Activated naive CD4-positive, alpha-beta T cell treated with anti-CD3 and anti-CD28 coated beads, Interleukin-2, amount 10 ng/mL, durations not matched to agents 7 days and 5 days (primary cell): ENCODE measurements around the gene WDR82.

Source experiments
- CTCF ChIA-PET: fragments of 350-600 bp; sonication (Branson Sonifier 250); formaldehyde crosslinking; loops from one replicate; lab custom pipeline; 2021; ENCODE audit warnings: antibody characterized with exemption; lab: Charles Lee
- DNase-seq: peaks from one replicate; pipeline ENCODE4 v3.0.0-alpha.2; 2020
- H3K27ac Mint-ChIP-seq: one replicate; pipeline ENCODE4 v1.8.0; 2021; ENCODE audit warnings: mild to moderate bottlenecking, moderate library complexity, mixed read lengths
- H3K27me3 Mint-ChIP-seq: one replicate; pipeline ENCODE4 v1.8.0; 2021; ENCODE audit warnings: mild to moderate bottlenecking, mixed read lengths
- H3K36me3 Mint-ChIP-seq: one replicate; pipeline ENCODE4 v1.8.0; 2021; ENCODE audit warnings: mixed read lengths
- H3K4me1 Mint-ChIP-seq: one replicate; pipeline ENCODE4 v1.8.0; 2021; ENCODE audit warnings: mixed read lengths
- H3K4me3 Mint-ChIP-seq: one replicate; pipeline ENCODE4 v1.8.0; 2021; ENCODE audit warnings: mild to moderate bottlenecking, moderate library complexity, mixed read lengths
- H3K9me3 Mint-ChIP-seq: one replicate; pipeline ENCODE4 v1.8.0; 2021; ENCODE audit warnings: mixed read lengths

Gene WDR82

GRCh38 chr3:52232279-52233107 is 46.0 kb downstream of the WDR82 start:
- H3K36me3 Mint-ChIP-seq: peaks cover 54% of the 10 kb centered on the region
- CTCF ChIA-PET: interaction anchor here (0.9 to 6.2 kb wide), 27 partner anchors 8 to 289 kb away, joined by 3 to 122 read pairs (median 7); partner anchors contain the start of genes GLYCTK and WDR82
- H3K9me3 Mint-ChIP-seq: no peaks in the 10 kb centered on the region
- peaks cover 59% of the 10 kb centered on the region for H3K4me1 Mint-ChIP-seq
- H3K4me3 Mint-ChIP-seq: no peak overlapping the region
- peak; percentile 68 for DNase-seq
- H3K27ac Mint-ChIP-seq: peak overlapping the region; percentile 24
- H3K27me3 Mint-ChIP-seq: no peaks in the 10 kb centered on the region

- no peaks in the 10 kb centered on the region for H3K9me3 Mint-ChIP-seq
- H3K27me3 Mint-ChIP-seq: no peaks in the 10 kb centered on the region
- peak overlapping the region; percentile 74 for H3K27ac Mint-ChIP-seq
- CTCF ChIA-PET: interaction anchor here (0.8 to 6.2 kb wide), 31 partner anchors 9 to 289 kb away, joined by 3 to 122 read pairs (median 6); partner anchors contain the start of genes GLYCTK and WDR82
- H3K4me1 Mint-ChIP-seq: peaks cover 55% of the 10 kb centered on the region
- H3K36me3 Mint-ChIP-seq: peaks cover 55% of the 10 kb centered on the region
- DNase-seq: peak; percentile 91
- H3K4me3 Mint-ChIP-seq: no peak overlapping the region
These were observed 46.8 kb downstream of the WDR82 start for GRCh38 chr3:52231502-52232278.

- H3K27ac Mint-ChIP-seq: peak overlapping the region; percentile 17
- H3K36me3 Mint-ChIP-seq: peaks cover 55% of the 10 kb centered on the region
- H3K4me1 Mint-ChIP-seq: peaks cover 55% of the 10 kb centered on the region
These were observed 47.5 kb downstream of the WDR82 start for GRCh38 chr3:52230889-52231499.

GRCh38 chr3:52230461-52230860 is 48.0 kb downstream of the WDR82 start:
- H3K27me3 Mint-ChIP-seq: no peaks in the 10 kb centered on the region
- H3K4me1 Mint-ChIP-seq: peaks cover 55% of the 10 kb centered on the region
- H3K36me3 Mint-ChIP-seq: peaks cover 50% of the 10 kb centered on the region
- no peak for DNase-seq
- no peak overlapping the region for H3K4me3 Mint-ChIP-seq
- no peaks in the 10 kb centered on the region for H3K9me3 Mint-ChIP-seq
- H3K27ac Mint-ChIP-seq: peak overlapping the region; percentile 24
- CTCF ChIA-PET: interaction anchor here (1.0 to 6.2 kb wide), 12 partner anchors 9 to 218 kb away, joined by 3 to 122 read pairs (median 14); partner anchors contain the start of gene WDR82

More at GRCh38 chr3:52230889-52231499, 47.5 kb downstream of the WDR82 start:
- no peak for DNase-seq
- no peak overlapping the region for H3K4me3 Mint-ChIP-seq
- no peaks in the 10 kb centered on the region for H3K27me3 Mint-ChIP-seq
- CTCF ChIA-PET: interaction anchor here (0.8 to 6.2 kb wide), 25 partner anchors 10 to 288 kb away, joined by 3 to 122 read pairs (median 7); partner anchors contain the start of genes GLYCTK and WDR82
- H3K9me3 Mint-ChIP-seq: no peaks in the 10 kb centered on the region

GRCh38 chr3:52229656-52230055 is 48.8 kb downstream of the WDR82 start:
- Mint-ChIP-seq H3K4me3 (no peak overlapping the region), H3K36me3 (peaks cover 47% of the 10 kb centered on the region), H3K9me3 (no peaks in the 10 kb centered on the region), H3K27me3 (no peaks in the 10 kb centered on the region), H3K27ac (no peak overlapping the region), H3K4me1 (peaks cover 55% of the 10 kb centered on the region)
- no peak for DNase-seq
- CTCF ChIA-PET: interaction anchor here (4.0 to 6.2 kb wide), 3 partner anchors 8 to 109 kb away, joined by 64 to 122 read pairs (median 73); partner anchors contain the start of gene WDR82

- no peak for DNase-seq
- H3K36me3 Mint-ChIP-seq: peaks cover 44% of the 10 kb centered on the region
- H3K4me3 Mint-ChIP-seq: no peak overlapping the region
- CTCF ChIA-PET: interaction anchor here (5.3 to 6.2 kb wide), 2 partner anchors 8 to 51 kb away, joined by 64 to 73 read pairs; partner anchors contain the start of gene WDR82
- H3K9me3 Mint-ChIP-seq: no peaks in the 10 kb centered on the region
- peaks cover 56% of the 10 kb centered on the region for H3K4me1 Mint-ChIP-seq
- H3K27me3 Mint-ChIP-seq: no peaks in the 10 kb centered on the region
- no peak overlapping the region for H3K27ac Mint-ChIP-seq
These were observed 49.6 kb downstream of the WDR82 start for GRCh38 chr3:52228751-52229291.

GRCh38 chr3:52228266-52228665 is 50.2 kb downstream of the WDR82 start:
- no peak overlapping the region for H3K27ac Mint-ChIP-seq
- H3K36me3 Mint-ChIP-seq: peaks cover 46% of the 10 kb centered on the region
- CTCF ChIA-PET: interaction anchor here (5.3 to 6.2 kb wide), 2 partner anchors 7 to 51 kb away, joined by 64 to 73 read pairs; partner anchors contain the start of gene WDR82
- no peaks in the 10 kb centered on the region for H3K9me3 Mint-ChIP-seq
- DNase-seq: no peak
- peaks cover 58% of the 10 kb centered on the region for H3K4me1 Mint-ChIP-seq
- no peak overlapping the region for H3K4me3 Mint-ChIP-seq
- no peaks in the 10 kb centered on the region for H3K27me3 Mint-ChIP-seq

- H3K27me3 Mint-ChIP-seq: no peaks in the 10 kb centered on the region
- H3K9me3 Mint-ChIP-seq: no peaks in the 10 kb centered on the region
- H3K4me1 Mint-ChIP-seq: peaks cover 58% of the 10 kb centered on the region
- no peak for DNase-seq
- no peak overlapping the region for H3K27ac Mint-ChIP-seq
- no peak overlapping the region for H3K4me3 Mint-ChIP-seq
- CTCF ChIA-PET: interaction anchor here (1.3 kb wide), 1 partner anchor 13 kb away, joined by 3 read pairs; no protein-coding TSS in a partner anchor
- peaks cover 47% of the 10 kb centered on the region for H3K36me3 Mint-ChIP-seq
These were observed 50.7 kb downstream of the WDR82 start for GRCh38 chr3:52227766-52228165.

GRCh38 chr3:52227117-52227516 is 51.3 kb downstream of the WDR82 start:
- no peak overlapping the region for H3K4me3 Mint-ChIP-seq
- H3K4me1 Mint-ChIP-seq: peaks cover 59% of the 10 kb centered on the region
- peak overlapping the region; percentile 34 for H3K27ac Mint-ChIP-seq
- CTCF ChIA-PET: interaction anchor here (1.0 to 1.3 kb wide), 2 partner anchors 13 to 111 kb away, joined by 3 to 4 read pairs; no protein-coding TSS in a partner anchor
- H3K36me3 Mint-ChIP-seq: peaks cover 44% of the 10 kb centered on the region
- DNase-seq: no peak
- no peaks in the 10 kb centered on the region for H3K9me3 Mint-ChIP-seq
- H3K27me3 Mint-ChIP-seq: no peaks in the 10 kb centered on the region

GRCh38 chr3:52226229-52226817 is 52.1 kb downstream of the WDR82 start:
- CTCF ChIA-PET: interaction anchor here (0.7 to 10.4 kb wide), 4 partner anchors 17 to 114 kb away, joined by 3 to 125 read pairs (median 4); no protein-coding TSS in a partner anchor
- peaks cover 60% of the 10 kb centered on the region for H3K4me1 Mint-ChIP-seq
- DNase-seq: no peak

GRCh38 chr3:52225452-52226228 is 52.8 kb downstream of the WDR82 start, which contains the start of gene TLR9:
Gene TLR9, minus strand, starts transcription at chr3:52225645. Its CDS starts 116 bp downstream, at chr3:52225529.
- Mint-ChIP-seq H3K27me3 (no peaks in the 10 kb centered on the region), H3K9me3 (no peaks in the 10 kb centered on the region), H3K36me3 (peaks cover 35% of the 10 kb centered on the region), H3K4me1 (peaks cover 64% of the 10 kb centered on the region), H3K27ac (peak within 1 kb of the TSS; percentile 87), H3K4me3 (peak within 1 kb of the TSS; percentile 21)
- DNase-seq: no peak
- CTCF ChIA-PET: interaction anchor here (0.9 to 10.4 kb wide), 3 partner anchors 18 to 219 kb away, joined by 3 to 125 read pairs (median 3); no protein-coding TSS in a partner anchor

More at GRCh38 chr3:52226229-52226817, 52.1 kb downstream of the WDR82 start:
- Mint-ChIP-seq H3K9me3 (no peaks in the 10 kb centered on the region), H3K27ac (peak overlapping the region; percentile 87), H3K4me3 (peak overlapping the region; percentile 7), H3K36me3 (peaks cover 37% of the 10 kb centered on the region), H3K27me3 (no peaks in the 10 kb centered on the region)
